HG03039 (cell line): Measurements from ENCODE around the gene MYL12B.
"Not testable (repeated sequence)": the region's sequence is repeated elsewhere in the genome, so short reads cannot be mapped to it uniquely, and the experiment has no call there.

ENCODE experiments used
- ATAC-seq: cut with Tn5 transposase; IDR thresholded peaks from one replicate; pipeline ENCODE4 v1.9.1; 2021; ENCODE audit warnings: mild to moderate bottlenecking, moderate library complexity; ENCODE audit not compliant: unreplicated experiment

MYL12B gene

DNA sequence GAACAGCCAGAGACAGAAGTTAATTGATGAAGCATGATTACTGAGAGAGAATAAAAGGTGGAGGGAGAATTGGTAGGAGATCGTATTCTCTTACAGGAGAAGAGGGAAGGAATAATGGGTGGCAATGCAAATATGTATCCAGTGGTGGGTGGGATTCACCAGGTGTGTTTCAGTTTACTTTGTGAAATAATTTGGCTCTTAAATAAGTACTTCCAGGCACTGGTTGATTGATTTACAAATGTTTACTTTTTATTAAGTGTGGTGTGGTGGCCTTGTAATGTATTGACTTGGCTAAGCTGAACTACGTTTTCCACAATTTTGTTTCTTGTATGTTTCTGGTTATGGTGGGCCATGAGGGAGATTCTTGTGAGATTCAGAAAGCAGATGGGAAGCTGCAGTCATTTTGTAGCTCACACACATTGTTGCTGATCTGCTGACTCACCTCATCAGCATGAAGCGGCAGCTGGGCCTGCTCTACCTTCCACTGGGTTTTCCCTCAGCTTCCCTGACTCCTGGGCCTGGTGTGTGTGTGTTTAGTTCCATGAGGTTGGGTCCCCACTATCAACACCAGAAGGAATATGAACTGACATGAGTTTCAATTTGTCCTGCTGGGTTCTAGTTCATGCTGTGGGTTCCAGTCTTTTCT, 32.6 kb downstream of the MYL12B start:
- no peak for ATAC-seq

DNA sequence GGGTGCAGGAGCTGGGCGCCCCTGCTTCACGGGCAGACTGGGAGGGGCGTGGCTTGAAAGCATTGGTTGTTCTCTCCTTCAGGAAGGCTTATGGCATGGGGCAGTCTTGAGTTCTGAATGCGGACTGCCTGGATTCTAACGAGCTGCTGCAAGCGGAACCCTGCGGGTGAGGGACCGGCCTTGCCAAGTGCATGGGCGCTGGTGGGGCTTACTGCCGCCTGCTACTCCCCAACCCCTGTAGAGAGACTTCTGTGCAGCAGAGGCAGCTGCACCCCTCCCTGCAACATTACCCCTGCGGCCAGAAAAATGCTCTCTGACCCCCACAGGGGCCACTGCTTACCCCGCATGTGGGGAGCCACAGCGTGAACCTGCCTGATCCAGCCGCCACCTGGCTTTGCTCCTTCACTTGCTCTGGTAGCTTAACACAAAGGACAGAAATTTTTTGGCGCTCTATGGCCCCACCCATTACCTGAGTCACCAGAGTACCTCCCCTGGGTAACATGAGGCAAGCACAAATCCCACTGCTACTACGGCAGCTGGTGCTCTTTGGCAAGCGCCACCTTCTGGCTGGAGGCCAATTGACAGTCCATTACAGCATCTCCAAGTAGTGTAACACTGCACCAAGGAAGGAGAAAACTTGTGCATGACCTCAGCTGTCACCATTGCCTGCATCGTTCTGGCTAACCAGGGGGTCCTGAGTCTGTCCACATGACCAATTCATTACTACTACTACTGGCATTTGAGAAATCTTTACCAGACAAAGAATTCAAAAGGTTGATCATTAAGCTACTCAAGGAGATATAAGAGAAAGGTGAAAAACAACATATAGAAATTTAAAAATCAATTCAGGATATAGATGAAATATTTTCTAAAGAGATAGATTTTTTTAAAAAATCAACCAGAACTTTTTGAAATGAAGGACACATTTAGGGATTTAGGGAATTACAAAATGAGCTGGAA, 35.4 kb downstream of the MYL12B start:
- ATAC-seq, result peak; percentile 99

DNA sequence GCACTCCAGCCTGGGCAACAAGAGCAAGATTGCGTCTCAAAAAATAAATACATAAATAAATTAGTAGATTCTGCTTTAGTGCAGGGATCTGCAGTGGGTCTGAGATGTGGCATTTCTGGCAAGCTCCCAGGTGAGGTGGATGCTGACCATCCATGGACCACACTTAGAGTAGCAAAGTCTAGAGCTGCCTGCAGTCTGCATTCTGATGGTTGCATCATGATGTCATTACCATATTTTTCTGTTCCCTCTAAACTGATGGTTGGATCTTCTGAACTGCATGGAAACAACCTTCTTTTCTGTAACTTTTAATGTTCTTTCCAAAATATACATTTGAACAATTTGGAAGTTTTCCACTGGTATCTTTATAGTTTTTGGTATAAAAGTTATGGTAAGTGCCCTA, 42.9 kb downstream of the MYL12B start:
- ATAC-seq, result no peak

DNA sequence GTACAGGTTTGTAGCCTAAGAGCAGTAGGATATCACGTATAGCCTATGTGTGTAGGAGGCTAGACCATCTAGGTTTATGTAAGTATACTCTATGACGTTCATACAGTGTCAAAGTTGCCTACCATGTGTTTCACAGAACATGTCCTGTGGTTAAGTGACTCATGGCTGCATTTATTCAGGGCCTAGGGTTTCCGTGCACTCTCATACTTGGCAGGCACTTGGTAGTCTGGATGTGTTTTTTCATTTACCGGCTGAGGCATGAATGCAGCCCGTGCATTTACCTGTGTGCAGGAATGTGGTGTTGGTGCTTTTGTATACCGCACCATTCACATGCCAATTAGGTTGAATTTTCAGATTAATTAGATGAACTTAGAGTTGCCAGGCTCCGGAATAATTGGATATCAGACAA, 43.4 kb downstream of the MYL12B start:
- ATAC-seq, result no peak

DNA sequence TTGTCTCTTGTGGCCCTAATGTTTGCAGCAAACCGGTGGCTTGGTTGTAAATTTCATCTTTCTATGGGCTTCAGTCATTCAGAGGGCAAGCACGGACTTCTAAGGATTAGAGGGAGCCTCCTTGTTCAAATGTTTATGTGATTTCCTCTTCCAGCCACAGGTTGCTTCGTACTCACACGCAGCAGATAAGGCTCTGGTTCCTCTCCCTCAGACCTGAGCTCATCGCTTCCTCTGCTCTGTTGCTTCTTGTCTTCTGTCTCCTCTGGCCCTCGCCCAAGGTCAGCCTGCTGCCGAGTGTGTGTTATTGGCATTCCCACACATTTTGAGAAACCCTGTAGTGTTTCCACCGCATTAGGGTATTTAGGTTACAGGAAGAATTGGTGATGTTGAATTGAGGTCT, 44.0 kb downstream of the MYL12B start:
- no peak for ATAC-seq

DNA sequence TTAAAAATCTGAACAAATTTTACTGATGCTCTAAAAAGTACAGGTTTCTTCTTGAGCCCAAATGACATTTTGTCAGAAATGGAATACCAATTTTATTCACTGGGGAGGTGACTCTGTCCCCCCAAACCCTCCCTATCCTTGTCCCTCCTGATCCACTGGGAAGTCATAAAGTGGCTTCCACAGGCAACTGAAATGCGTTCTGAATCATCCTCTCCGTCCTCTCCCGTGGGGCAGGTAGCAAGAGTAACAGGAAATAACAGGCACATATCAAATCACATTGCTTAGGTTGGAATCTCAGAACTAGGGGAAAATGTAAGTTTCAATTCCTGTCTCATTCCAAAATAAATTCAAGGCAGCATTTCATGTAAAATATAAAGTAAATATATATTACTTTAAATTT, 44.5 kb downstream of the MYL12B start:
- ATAC-seq, result no peak

DNA sequence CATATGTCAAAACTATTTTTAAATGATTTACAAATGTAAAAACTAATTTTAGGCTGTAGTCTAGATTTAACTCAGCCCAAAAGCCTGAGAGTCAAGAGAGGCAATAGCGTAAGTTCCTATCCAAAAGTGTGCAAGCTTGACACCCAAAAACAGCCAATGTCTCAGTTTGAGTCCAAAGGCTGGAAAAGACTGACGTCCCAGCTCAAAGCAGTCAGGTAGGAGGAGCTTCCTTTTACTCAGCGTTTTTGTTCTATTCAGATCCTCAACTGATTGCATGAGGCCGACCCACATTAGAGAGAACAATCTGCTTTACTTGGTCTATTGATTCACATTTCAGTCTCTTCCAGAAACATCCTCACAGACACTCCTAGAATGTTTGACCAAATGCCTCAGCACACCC, 51.8 kb downstream of the MYL12B start:
- no peak for ATAC-seq

DNA sequence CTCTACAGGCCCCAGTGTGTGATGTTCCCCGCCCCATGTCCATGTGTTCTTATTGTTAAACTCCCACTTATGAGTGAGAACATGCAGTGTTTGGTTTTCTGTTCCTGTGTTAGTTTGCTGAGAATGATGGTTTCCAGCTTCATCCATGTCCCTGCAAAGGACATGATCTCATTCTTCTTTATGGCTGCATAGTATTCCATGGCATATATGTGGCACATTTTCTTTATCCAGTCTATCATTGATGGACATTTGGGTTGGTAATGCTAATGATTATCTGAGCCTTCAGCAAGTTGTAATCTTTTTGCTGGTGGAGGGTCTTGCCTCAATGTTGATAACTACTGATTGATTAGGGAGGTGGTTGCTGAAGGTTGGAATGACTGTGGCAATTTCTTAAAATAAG, 53.4 kb downstream of the MYL12B start:
- ATAC-seq, result not testable (repeated sequence)

DNA sequence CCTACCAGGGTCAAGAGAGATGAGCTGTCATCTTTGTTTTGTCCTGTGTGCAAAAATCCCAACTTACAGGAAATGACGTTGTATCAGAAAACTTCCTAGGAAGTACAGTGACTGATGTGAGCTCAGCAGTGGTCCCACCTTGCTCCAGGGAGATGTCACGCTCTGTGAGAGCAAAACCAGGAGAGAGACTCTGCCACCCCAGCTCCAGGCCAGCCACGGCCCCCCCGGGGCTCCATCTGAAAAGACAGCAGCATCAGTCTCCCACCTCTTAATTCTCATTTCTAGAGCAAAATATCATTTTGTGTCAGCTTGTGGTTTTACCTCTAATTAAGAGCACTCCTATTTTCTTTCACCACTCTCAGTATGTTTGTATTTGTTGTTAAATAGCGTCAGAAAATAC, 57.5 kb downstream of the MYL12B start:
- no peak for ATAC-seq

DNA sequence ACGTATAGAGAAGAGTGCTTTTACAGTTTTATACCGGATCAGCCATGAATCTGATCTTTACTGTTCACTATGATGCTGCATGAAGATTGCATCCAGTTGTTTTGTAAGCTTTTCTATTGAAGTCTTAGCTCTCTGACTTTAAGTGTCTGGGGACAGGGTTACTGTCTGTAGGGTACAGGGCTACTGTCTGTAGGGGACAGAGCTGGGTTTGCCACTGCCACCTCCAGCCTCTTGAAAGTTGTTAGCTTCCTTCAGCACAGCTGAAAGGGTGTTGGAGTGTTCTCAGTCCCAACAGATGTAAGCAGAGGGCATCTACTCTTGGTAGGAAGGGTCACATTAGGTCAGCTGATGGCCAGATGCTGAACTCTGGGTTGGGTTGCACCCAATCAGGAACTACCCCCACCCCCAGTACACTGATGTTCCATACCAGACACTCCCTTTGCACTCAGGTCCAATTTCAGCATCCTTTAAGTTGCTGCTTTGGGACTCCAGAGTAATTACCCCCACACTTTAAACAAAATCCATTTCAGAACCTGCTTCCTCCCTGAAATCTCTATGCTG, 58.0 kb downstream of the MYL12B start:
- no peak for ATAC-seq

DNA sequence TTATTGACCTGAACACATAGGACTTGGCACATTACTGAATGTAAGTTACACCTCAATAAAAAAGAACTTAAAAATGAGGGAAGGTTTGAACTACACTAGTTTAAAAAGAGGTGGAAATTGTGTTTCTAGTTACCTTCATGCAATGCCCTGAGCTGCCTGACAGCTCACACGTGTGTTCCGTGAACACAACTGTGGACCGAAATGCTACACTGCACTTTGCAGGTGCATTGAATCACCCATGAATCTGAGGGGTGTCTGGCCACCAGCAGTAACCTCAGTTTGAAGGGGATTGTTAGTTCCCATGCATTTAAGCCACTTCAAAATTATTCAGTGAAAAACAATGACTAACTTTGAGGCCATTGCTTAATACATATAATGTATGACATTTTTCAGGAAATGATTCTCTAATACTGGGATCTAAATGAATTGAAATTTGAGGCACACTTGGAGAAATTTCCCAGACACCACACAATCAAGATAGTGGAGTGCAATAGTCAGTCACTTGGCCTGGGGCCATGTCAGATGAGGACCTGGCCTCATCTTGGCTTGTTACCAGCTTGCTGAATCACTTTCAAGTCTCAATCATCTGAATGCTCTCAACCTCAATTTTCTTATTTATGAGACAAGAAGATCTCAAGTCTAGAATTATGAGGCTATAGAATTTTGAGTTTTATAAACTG, 59.3 kb downstream of the MYL12B start:
- ATAC-seq, result no peak

DNA sequence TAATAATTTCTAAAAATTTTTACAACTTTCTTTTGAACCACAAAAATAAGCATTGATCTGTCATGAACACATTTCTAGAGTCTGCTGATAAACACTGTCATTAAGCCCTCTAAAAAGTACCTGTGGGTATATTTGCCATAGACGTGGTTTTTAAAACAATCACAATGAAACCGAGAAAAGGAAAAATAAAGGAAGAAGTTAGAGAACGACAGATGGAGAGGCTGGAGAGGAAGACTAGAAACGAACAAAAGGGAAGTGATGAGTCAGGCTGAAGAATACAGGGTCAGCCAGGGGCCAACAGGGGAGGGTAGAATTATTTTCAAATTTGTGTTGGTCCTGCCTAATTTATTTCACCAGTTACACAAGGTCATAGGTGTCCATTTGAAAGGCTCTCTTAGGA, 62.0 kb downstream of the MYL12B start:
- no peak for ATAC-seq
